Measurements from ENCODE around the gene RNPEP.
"Not testable (repeated sequence)": the region's sequence is repeated elsewhere in the genome, so short reads cannot be mapped to it uniquely, and the experiment has no call there.

The RNPEP gene

GRCh38 chr1:202038688-202039346, 56.4 kb downstream of the RNPEP start:
- DNase-seq = no peak

GRCh38 chr1:202045705-202046104, 63.3 kb downstream of the RNPEP start:
- DNase-seq = no peak

DNA sequence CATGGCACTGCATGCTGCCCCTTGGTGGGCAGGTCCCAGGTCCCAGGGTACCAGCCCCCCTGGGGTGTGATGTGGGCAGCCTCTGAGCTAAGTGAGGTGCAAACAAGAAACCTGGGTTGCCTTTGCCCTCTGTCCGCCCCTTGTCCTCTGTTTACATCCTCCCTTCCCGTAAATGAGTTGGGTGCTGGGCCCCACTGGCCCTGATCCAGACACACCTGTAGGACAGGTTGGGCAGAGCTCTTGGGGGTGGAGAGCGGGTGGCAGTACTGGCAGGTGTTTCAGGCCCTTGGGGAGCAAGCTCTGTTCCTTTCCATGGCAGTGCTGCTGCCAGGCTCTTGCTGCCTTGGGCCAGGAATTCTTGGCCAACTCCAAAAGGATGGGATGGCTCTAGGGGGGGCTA, 63.8 kb downstream of the RNPEP start:
- DNase-seq = no peak

DNA sequence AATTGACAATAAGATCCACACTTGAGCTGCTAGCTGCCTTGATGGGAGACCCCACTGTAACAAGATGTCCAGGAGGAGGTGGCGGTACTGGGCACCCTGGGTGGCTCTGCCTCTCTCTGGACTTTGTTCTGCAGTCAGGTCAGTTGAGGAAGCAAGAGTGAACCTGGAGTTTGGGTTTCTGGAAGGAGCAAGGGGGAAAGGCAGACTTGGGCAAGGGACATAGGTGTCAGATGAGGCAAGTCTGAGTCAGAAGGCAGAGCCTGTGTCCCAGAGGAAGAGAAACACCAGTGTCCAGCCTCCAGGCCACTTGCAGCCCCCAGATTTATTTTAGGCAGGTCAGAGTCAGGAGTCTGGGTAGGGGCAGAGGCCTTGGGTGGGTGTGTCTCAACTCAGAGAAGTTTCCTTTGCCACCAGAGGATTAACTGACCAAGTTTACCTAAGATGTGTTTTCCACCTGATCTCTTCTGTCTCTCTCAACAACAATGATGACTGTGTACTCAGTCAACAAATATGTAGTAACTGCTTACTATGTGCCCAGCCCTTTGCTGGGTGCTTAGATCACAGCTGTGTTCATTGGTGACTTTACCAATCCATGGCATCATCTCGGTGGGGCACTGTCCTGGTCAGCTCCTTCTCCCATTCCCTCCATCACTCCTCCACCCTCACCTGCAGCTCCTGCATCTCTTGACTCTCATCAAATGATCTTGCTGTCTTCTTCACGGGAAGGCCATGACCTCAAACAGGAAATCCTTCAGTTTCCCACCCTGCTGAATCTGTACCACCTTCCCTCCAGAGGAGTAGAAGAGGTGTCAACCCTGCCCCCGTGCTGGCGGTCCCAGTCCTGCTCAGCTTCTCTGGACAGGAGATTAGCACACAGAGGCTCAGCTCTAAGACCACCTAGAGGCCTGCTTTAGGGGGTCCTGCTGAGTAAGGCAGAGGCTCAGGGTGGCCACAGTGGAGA, 64.6 kb downstream of the RNPEP start:
- no peak for DNase-seq

DNA sequence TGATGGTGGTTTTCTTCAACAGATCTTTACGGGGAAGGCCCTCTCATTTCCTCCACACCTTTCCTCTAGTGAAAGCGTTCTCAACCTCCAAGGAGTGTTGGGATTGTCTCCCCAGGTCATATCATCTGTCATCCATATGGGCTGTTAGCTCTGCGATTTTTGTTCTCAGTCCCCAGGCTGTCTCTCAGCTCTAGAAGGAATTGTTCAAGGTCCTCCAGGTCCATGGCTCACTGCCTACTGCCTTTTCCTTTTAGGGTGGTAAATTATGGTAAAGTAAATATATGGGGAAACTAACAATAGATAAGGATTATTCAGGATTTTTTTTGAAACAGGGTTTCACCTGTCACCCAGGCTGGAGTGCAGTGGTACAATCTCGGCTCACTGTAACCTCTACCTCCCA, 65.5 kb downstream of the RNPEP start:
- no peak for DNase-seq

DNA sequence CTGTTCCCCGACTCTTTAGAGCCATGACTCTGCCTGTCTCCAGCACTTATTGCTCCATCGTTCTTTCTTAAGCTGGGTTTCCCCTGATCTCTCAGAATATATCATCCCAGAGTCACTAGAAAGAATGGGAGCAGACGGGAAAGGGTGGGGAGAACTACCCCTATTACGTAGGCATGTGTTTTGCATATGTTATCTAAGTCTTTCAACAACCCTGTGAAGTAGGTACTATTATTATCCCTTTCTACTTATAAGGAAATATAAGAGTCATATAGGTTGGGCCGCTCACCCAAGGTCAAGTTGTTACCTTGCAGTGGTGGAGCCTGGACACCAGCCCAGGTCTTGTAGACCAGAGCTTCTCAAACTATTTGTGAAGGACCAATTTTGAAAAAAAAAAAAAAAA, 66.7 kb downstream of the RNPEP start:
- no peak for DNase-seq

GRCh38 chr1:202054094-202054493, 71.6 kb downstream of the RNPEP start:
- no peak for DNase-seq

DNA sequence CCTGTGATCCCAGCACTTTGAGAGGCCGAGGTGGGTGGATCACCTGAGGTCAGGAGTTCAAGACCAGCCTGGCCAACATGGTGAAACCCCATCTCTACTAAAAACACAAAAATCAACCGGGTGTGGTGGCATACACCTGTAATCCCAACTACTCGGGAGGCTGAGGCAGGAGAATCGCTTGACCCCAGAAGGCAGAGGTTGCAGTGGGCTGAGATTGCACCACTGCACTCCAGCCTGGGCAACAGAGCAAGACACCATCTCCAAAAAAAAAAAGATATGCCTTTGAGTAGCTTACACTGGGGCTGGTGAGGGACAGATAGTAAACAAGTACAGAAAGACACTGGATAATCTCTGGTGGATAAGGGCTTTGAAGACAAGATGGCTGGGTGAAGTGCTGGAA, 72.2 kb downstream of the RNPEP start:
- DNase-seq = not testable (repeated sequence)
